AG04449 (cell line): ENCODE results near the gene LPCAT1.
"Not testable (repeated sequence)": the region's sequence is repeated elsewhere in the genome, so short reads cannot be mapped to it uniquely, and the experiment has no call there.

Experiments
- CTCF ChIA-PET: fragments of 350-600 bp; formaldehyde crosslinking; extraction: SDS; loops from one replicate; lab custom pipeline; 2021; ENCODE audit warnings: antibody characterized with exemption; lab: Yijun Ruan, JAX
- POLR2A ChIA-PET: fragments of 400-600, 350-600 bp; formaldehyde crosslinking; extraction: SDS; loops from one replicate; lab custom pipeline; 2020; ENCODE audit warnings: antibody characterized with exemption, inconsistent platforms; lab: Yijun Ruan, JAX
- DNase-seq: peaks from one replicate; pipeline ENCODE4 v3.0.0-alpha.2; 2010; ENCODE audit warnings: low read depth, low spot score
- H3K4me3 ChIP-seq: 2 replicates; pipeline ENCODE4 v1.5.1; 2011; ENCODE audit warnings: low read depth, mild to moderate bottlenecking, control low read depth, low read length
- CTCF ChIP-seq: IDR thresholded peaks from one replicate; pipeline ENCODE4 v1.5.1; 2011; ENCODE audit warnings: mild to moderate bottlenecking, moderate library complexity, low read length, control low read depth, inconsistent platforms; ENCODE audit not compliant: insufficient read depth; ENCODE audit errors: missing control alignments

LPCAT1 gene

GRCh38 chr5:1564824-1565736, 41.3 kb upstream of the LPCAT1 start:
- ChIA-PET CTCF (no interaction called here), POLR2A (no interaction called here)
- no peak for TF ChIP-seq CTCF
- DNase-seq, result no peak
- no peak overlapping the region for H3K4me3 ChIP-seq

GRCh38 chr5:1564182-1564748, 40.5 kb upstream of the LPCAT1 start:
- no peak for TF ChIP-seq CTCF
- no peak for DNase-seq
- POLR2A ChIA-PET, result no interaction called here
- H3K4me3 ChIP-seq, result no peak overlapping the region
- CTCF ChIA-PET, result no interaction called here

GRCh38 chr5:1563617-1564181, 39.9 kb upstream of the LPCAT1 start:
- no peak for TF ChIP-seq CTCF
- ChIA-PET POLR2A (no interaction called here), CTCF (no interaction called here)
- no peak for DNase-seq
- no peak overlapping the region for H3K4me3 ChIP-seq

- TF ChIP-seq CTCF, result no peak
- no peak for DNase-seq
- no peak overlapping the region for H3K4me3 ChIP-seq
- CTCF ChIA-PET, result no interaction called here
- POLR2A ChIA-PET, result no interaction called here
These were observed 39.3 kb upstream of the LPCAT1 start for GRCh38 chr5:1563051-1563461.

GRCh38 chr5:1562599-1562998, 38.8 kb upstream of the LPCAT1 start:
- DNase-seq, result no peak
- TF ChIP-seq CTCF, result no peak
- POLR2A ChIA-PET, result no interaction called here
- CTCF ChIA-PET, result no interaction called here
- H3K4me3 ChIP-seq, result no peak overlapping the region

- POLR2A ChIA-PET, result no interaction called here
- CTCF ChIA-PET, result no interaction called here
- no peak for TF ChIP-seq CTCF
- no peak for DNase-seq
- H3K4me3 ChIP-seq, result no peak overlapping the region
These were observed 37.7 kb upstream of the LPCAT1 start for GRCh38 chr5:1561402-1561929.

- H3K4me3 ChIP-seq, DNase-seq, CTCF ChIA-PET, POLR2A ChIA-PET: not testable (repeated sequence)
These were observed 36.7 kb upstream of the LPCAT1 start for GRCh38 chr5:1560499-1560898.
